NT2/D1 (cell line): ENCODE results near the gene FAF1.

ENCODE experiments used
- DNase-seq: peaks from one replicate; pipeline ENCODE4 v3.0.0-alpha.2; 2011; ENCODE audit warnings: low read depth, low spot score
- H3K27me3 ChIP-seq: 2 replicates; pipeline ENCODE4 v1.6.0; 2011; ENCODE audit warnings: mild to moderate bottlenecking; ENCODE audit not compliant: insufficient read length, insufficient read depth
- H3K36me3 ChIP-seq: 2 replicates; pipeline ENCODE4 v1.6.1; 2011; ENCODE audit warnings: mild to moderate bottlenecking, low read length, mixed read lengths; ENCODE audit not compliant: insufficient read depth, insufficient read length
- H3K4me1 ChIP-seq: 2 replicates; pipeline ENCODE4 v1.5.1; 2011; ENCODE audit not compliant: insufficient read depth, insufficient read length
- H3K4me3 ChIP-seq: 2 replicates; pipeline ENCODE4 v1.5.1; 2011; ENCODE audit warnings: low read depth; ENCODE audit not compliant: insufficient read length
- H3K9ac ChIP-seq: 2 replicates; pipeline ENCODE4 v1.6.0; 2011; ENCODE audit warnings: low read depth; ENCODE audit not compliant: insufficient read length
- H3K9me3 ChIP-seq: 2 replicates; pipeline ENCODE4 v1.5.1; 2011; ENCODE audit warnings: mild to moderate bottlenecking, low read length; ENCODE audit not compliant: insufficient read depth
- SUZ12 ChIP-seq: IDR thresholded peaks from 2 replicates; pipeline ENCODE4 v1.6.1; 2011; ENCODE audit not compliant: insufficient read length, insufficient read depth; ENCODE audit errors: extremely low read depth
- YY1 ChIP-seq: IDR thresholded peaks from 2 replicates; pipeline ENCODE4 v1.6.1; 2011; ENCODE audit not compliant: insufficient read length, insufficient read depth
- ZNF274 ChIP-seq: IDR thresholded peaks from 2 replicates; pipeline ENCODE4 v1.6.1; 2011; ENCODE audit warnings: mild to moderate bottlenecking, low read depth, low read length

Gene FAF1

GRCh38 chr1:50599546-50599945 lies 360.5 kb downstream of the FAF1 start:
- Histone ChIP-seq H3K9me3 (no peaks in the 10 kb centered on the region), H3K27me3 (no peaks in the 10 kb centered on the region), H3K4me3 (no peak overlapping the region), H3K36me3 (no peaks in the 10 kb centered on the region), H3K9ac (no peak overlapping the region), H3K4me1 (no peaks in the 10 kb centered on the region)
- TF ChIP-seq ZNF274 (no peak), YY1 (no peak), SUZ12 (no peak)
- no peak for DNase-seq

GRCh38 chr1:50595874-50596273 lies 364.2 kb downstream of the FAF1 start:
- Histone ChIP-seq H3K4me3 (no peak overlapping the region), H3K27me3 (no peaks in the 10 kb centered on the region), H3K36me3 (no peaks in the 10 kb centered on the region), H3K9ac (no peak overlapping the region), H3K9me3 (no peaks in the 10 kb centered on the region), H3K4me1 (no peaks in the 10 kb centered on the region)
- TF ChIP-seq SUZ12 (no peak), ZNF274 (no peak), YY1 (no peak)
- no peak for DNase-seq

GRCh38 chr1:50593515-50593914 lies 366.6 kb downstream of the FAF1 start:
- Histone ChIP-seq H3K9me3 (no peaks in the 10 kb centered on the region), H3K27me3 (no peaks in the 10 kb centered on the region), H3K4me1 (no peaks in the 10 kb centered on the region), H3K4me3 (no peak overlapping the region), H3K36me3 (peaks cover 7% of the 10 kb centered on the region), H3K9ac (no peak overlapping the region)
- TF ChIP-seq YY1 (no peak), ZNF274 (no peak), SUZ12 (no peak)
- no peak for DNase-seq

- Histone ChIP-seq H3K4me1 (no peaks in the 10 kb centered on the region), H3K9me3 (no peaks in the 10 kb centered on the region), H3K27me3 (no peaks in the 10 kb centered on the region), H3K9ac (no peak overlapping the region), H3K4me3 (no peak overlapping the region), H3K36me3 (peaks cover 10% of the 10 kb centered on the region)
- DNase-seq: no peak
- no peak for TF ChIP-seq SUZ12
- no peak for TF ChIP-seq ZNF274
- TF ChIP-seq YY1: no peak
Measured at GRCh38 chr1:50591598-50591997, 368.5 kb downstream of the FAF1 start.

- H3K4me1 ChIP-seq: no peaks in the 10 kb centered on the region
- H3K9ac ChIP-seq: no peak overlapping the region
- no peak for TF ChIP-seq ZNF274
- TF ChIP-seq YY1: no peak
- no peak for TF ChIP-seq SUZ12
- no peak for DNase-seq
- H3K4me3 ChIP-seq: no peak overlapping the region
- H3K9me3 ChIP-seq: no peaks in the 10 kb centered on the region
- no peaks in the 10 kb centered on the region for H3K27me3 ChIP-seq
- peaks cover 2% of the 10 kb centered on the region for H3K36me3 ChIP-seq
Measured at GRCh38 chr1:50582346-50582745, 377.7 kb downstream of the FAF1 start.

GRCh38 chr1:50570066-50570468 lies 390.0 kb downstream of the FAF1 start:
- H3K4me3 ChIP-seq: no peak overlapping the region
- H3K4me1 ChIP-seq: no peaks in the 10 kb centered on the region
- no peaks in the 10 kb centered on the region for H3K27me3 ChIP-seq
- peaks cover 4% of the 10 kb centered on the region for H3K36me3 ChIP-seq
- no peak overlapping the region for H3K9ac ChIP-seq
- no peak for TF ChIP-seq YY1
- no peak for TF ChIP-seq ZNF274
- no peak for TF ChIP-seq SUZ12
- no peak for DNase-seq
- no peaks in the 10 kb centered on the region for H3K9me3 ChIP-seq

GRCh38 chr1:50568782-50569181 lies 391.3 kb downstream of the FAF1 start:
- TF ChIP-seq SUZ12: no peak
- TF ChIP-seq YY1: no peak
- no peak for TF ChIP-seq ZNF274
- DNase-seq: no peak
- Histone ChIP-seq H3K27me3 (no peaks in the 10 kb centered on the region), H3K9me3 (no peaks in the 10 kb centered on the region), H3K36me3 (peaks cover 4% of the 10 kb centered on the region), H3K4me1 (no peaks in the 10 kb centered on the region), H3K9ac (no peak overlapping the region), H3K4me3 (no peak overlapping the region)

- DNase-seq: no peak
- H3K4me3 ChIP-seq: no peak overlapping the region
- H3K9ac ChIP-seq: no peak overlapping the region
- peaks cover 4% of the 10 kb centered on the region for H3K36me3 ChIP-seq
- H3K4me1 ChIP-seq: no peaks in the 10 kb centered on the region
- no peak for TF ChIP-seq SUZ12
- no peak for TF ChIP-seq YY1
- TF ChIP-seq ZNF274: no peak
- no peaks in the 10 kb centered on the region for H3K9me3 ChIP-seq
- H3K27me3 ChIP-seq: no peaks in the 10 kb centered on the region
Measured at GRCh38 chr1:50566405-50566804, 393.7 kb downstream of the FAF1 start.
